ENCODE measurements around the gene CD4.

DNA sequence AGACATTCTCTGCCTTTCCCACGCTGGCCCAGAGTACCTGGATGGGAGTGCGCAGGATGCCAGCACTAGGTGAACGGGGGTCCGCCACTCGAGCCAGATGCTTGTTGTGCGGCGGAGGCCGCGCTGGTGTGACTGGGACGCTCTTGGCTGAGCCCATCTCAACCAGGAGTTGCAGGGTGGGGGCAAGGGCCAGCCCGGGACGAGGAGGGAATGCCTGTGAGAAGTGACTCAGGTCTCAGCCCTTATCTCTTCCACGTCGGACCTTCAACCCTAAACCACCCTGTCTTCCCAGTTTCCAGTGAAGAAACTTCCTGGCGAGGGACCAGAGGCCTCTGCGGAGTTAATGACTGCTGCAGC lies 61.4 kb downstream of the CD4 start:
- TF ChIP-seq, protein P1, sequence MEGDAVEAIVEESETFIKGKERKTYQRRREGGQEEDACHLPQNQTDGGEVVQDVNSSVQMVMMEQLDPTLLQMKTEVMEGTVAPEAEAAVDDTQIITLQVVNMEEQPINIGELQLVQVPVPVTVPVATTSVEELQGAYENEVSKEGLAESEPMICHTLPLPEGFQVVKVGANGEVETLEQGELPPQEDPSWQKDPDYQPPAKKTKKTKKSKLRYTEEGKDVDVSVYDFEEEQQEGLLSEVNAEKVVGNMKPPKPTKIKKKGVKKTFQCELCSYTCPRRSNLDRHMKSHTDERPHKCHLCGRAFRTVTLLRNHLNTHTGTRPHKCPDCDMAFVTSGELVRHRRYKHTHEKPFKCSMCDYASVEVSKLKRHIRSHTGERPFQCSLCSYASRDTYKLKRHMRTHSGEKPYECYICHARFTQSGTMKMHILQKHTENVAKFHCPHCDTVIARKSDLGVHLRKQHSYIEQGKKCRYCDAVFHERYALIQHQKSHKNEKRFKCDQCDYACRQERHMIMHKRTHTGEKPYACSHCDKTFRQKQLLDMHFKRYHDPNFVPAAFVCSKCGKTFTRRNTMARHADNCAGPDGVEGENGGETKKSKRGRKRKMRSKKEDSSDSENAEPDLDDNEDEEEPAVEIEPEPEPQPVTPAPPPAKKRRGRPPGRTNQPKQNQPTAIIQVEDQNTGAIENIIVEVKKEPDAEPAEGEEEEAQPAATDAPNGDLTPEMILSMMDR (IDR thresholded peaks at IDR 0.05), result no peak
- no peak for TF ChIP-seq ZFX (IDR thresholded peaks at IDR 0.05; ENCODE audit: borderline replicate concordance)
